Neural cell (in vitro differentiated cells): Measurements from ENCODE around the gene C3orf33. TPM values are rescaled to one million over a fixed set of nuclear protein-coding genes. Genes with fewer than 3 reads are reported as not detected.

Experiments
- H2AFZ ChIP-seq: fragments of 200-600, 300-800 bp; sonication (generic), shearing (Covaris generic); 2 replicates; pipeline ENCODE4 v1.6.0; 2014; ENCODE audit warnings: low read depth, mild to moderate bottlenecking, antibody characterized with exemption, low read length, moderate library complexity
- H3F3A ChIP-seq: fragments of 200-600 bp; shearing (Covaris generic); 2 replicates; pipeline ENCODE4 v1.6.1; 2016; ENCODE audit warnings: mild to moderate bottlenecking, moderate library complexity, mixed read lengths, antibody characterized with exemption, low read length; ENCODE audit not compliant: insufficient read depth, poor library complexity, severe bottlenecking
- H3K27ac ChIP-seq: fragments of 200-600, 300-800 bp; sonication (generic), shearing (Covaris generic); 2 replicates; pipeline ENCODE4 v1.5.1; 2014; ENCODE audit warnings: mild to moderate bottlenecking, low read length, moderate library complexity
- H3K27me3 ChIP-seq: fragments of 300-800, 200-600 bp; sonication (generic), shearing (Covaris generic); 2 replicates; pipeline ENCODE4 v1.6.0; 2014; ENCODE audit warnings: mild to moderate bottlenecking, low read depth, low read length, moderate library complexity; ENCODE audit not compliant: insufficient read depth
- H3K36me3 ChIP-seq: fragments of 300-800, 200-600 bp; sonication (generic), shearing (Covaris generic); 2 replicates; pipeline ENCODE4 v1.5.1; 2014; ENCODE audit warnings: mild to moderate bottlenecking, antibody characterized with exemption, low read length, moderate library complexity; ENCODE audit not compliant: insufficient read depth
- H3K4me2 ChIP-seq: fragments of 300-800, 200-600 bp; sonication (generic), shearing (Covaris generic); 2 replicates; pipeline ENCODE4 v1.6.0; 2014; ENCODE audit warnings: mild to moderate bottlenecking, low read length
- H3K4me3 ChIP-seq: fragments of 300-800, 200-600 bp; sonication (generic), shearing (Covaris generic); 2 replicates; pipeline ENCODE4 v1.5.1; 2014; ENCODE audit warnings: mild to moderate bottlenecking, low read length, moderate library complexity
- H3K79me2 ChIP-seq: fragments of 200-600 bp; shearing (Covaris generic); replicated peaks from 2 replicates; pipeline ENCODE4 v1.6.0; 2014; ENCODE audit warnings: mild to moderate bottlenecking, low read length, moderate library complexity; ENCODE audit not compliant: insufficient read depth
- H3K9ac ChIP-seq: fragments of 300-800, 200-600 bp; sonication (generic), shearing (Covaris generic); 2 replicates; pipeline ENCODE4 v1.6.1; 2016; ENCODE audit warnings: mild to moderate bottlenecking, low read length, mixed read lengths
- H3K9me2 ChIP-seq: fragments of 200-600 bp; shearing (Covaris generic); 2 replicates; pipeline ENCODE4 v1.6.1; 2016; ENCODE audit warnings: mild to moderate bottlenecking, low read length, mixed read lengths; ENCODE audit not compliant: insufficient read depth
- H3K9me3 ChIP-seq: fragments of 200-600, 300-800 bp; sonication (generic), shearing (Covaris generic); 2 replicates; pipeline ENCODE4 v1.6.1; 2016; ENCODE audit warnings: mild to moderate bottlenecking, mixed run types, low read length, moderate library complexity, mixed read lengths
- H4K20me1 ChIP-seq: fragments of 200-600 bp; shearing (Covaris generic); 2 replicates; pipeline ENCODE4 v1.6.1; 2016; ENCODE audit warnings: mild to moderate bottlenecking, mixed run types; ENCODE audit not compliant: insufficient read depth
- EP300 ChIP-seq: fragments of 450-650 bp; conservative IDR thresholded peaks from 2 replicates; pipeline ENCODE4 v1.6.1; 2014; ENCODE audit warnings: antibody characterized with exemption, mild to moderate bottlenecking, moderate library complexity; ENCODE audit not compliant: poor library complexity, severe bottlenecking
- EZH2 ChIP-seq: fragments of 200-600, 300-800 bp; shearing (Covaris generic), sonication (generic); IDR thresholded peaks from 2 replicates; pipeline ENCODE4 v1.6.1; 2014; ENCODE audit warnings: antibody characterized with exemption, low read length, borderline replicate concordance, mild to moderate bottlenecking; ENCODE audit not compliant: insufficient read depth, poor library complexity, severe bottlenecking
- MXI1 ChIP-seq: fragments of 450-650 bp; conservative IDR thresholded peaks from 2 replicates; pipeline ENCODE4 v1.6.1; 2014; ENCODE audit warnings: antibody characterized with exemption, mild to moderate bottlenecking; ENCODE audit not compliant: poor library complexity, severe bottlenecking
- POLR2AphosphoS5 ChIP-seq: IDR thresholded peaks from 2 replicates; pipeline ENCODE4 v1.6.1; 2012
- RAD21 ChIP-seq: fragments of 450-650 bp; conservative IDR thresholded peaks from 2 replicates; pipeline ENCODE4 v1.6.1; 2014; ENCODE audit warnings: antibody characterized with exemption, mild to moderate bottlenecking, moderate library complexity
- SMC3 ChIP-seq: fragments of 450-650 bp; conservative IDR thresholded peaks from 2 replicates; pipeline ENCODE4 v1.6.1; 2014; ENCODE audit warnings: antibody characterized with exemption, mild to moderate bottlenecking, moderate library complexity; ENCODE audit not compliant: poor library complexity
- TAF1 ChIP-seq: IDR thresholded peaks from 2 replicates; pipeline ENCODE4 v1.6.1; 2012; ENCODE audit warnings: low read depth
- polyA plus RNA-seq: library from polyadenylated mRNA; depleted of rRNA; stranded (reverse); fragments of >200 nt; gene quantifications from 2 replicates; pipeline ENCODE4 v1.2.3, GENCODE V29; 2014
- TF ChIP-seq, protein P1 (sequence below): IDR thresholded peaks from 2 replicates; pipeline ENCODE4 v1.6.1; 2012; ENCODE audit warnings: borderline replicate concordance
- TF ChIP-seq, protein P2 (sequence below): fragments of 450-650 bp; IDR thresholded peaks from 2 replicates; pipeline ENCODE4 v1.5.1; 2014; ENCODE audit warnings: antibody characterized with exemption, mild to moderate bottlenecking, moderate library complexity; ENCODE audit not compliant: poor library complexity, severe bottlenecking

C3orf33 gene
- polyA plus RNA-seq, 1 donor from 2014 or later = 9.8 TPM

DNA sequence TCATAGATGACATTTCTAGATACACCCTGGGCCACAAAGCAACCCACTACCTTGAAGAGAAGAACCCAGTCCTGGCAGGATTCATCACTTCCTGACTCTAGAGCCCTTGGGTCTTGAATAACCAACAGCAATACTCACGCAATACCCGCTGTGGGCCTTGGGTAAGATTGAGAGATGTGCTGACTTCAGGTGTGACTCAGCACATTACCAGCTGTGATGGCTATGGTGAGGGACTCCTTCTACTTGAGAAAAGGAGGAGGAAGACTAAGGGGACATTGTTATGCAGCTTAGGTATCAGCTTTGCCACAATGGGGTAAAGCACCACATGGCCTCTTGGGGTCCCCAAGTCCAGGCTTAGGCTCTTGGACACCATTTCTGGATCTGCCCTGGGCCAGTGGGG, 14.9 kb downstream of the C3orf33 start:
- H3K9ac ChIP-seq = no peak overlapping the region
- no peaks in the 10 kb centered on the region for H3F3A ChIP-seq
- H3K9me2 ChIP-seq = no peaks in the 10 kb centered on the region
- H3K79me2 ChIP-seq = no peaks in the 10 kb centered on the region
- H3K36me3 ChIP-seq = no peaks in the 10 kb centered on the region
- TF ChIP-seq MXI1 = no peak
- no peak for TF ChIP-seq EP300
- TF ChIP-seq TAF1 = no peak
- H3K4me3 ChIP-seq = no peak overlapping the region
- H3K27me3 ChIP-seq = no peaks in the 10 kb centered on the region
- H2AFZ ChIP-seq = no peak overlapping the region
- H3K9me3 ChIP-seq = no peaks in the 10 kb centered on the region
- H3K4me2 ChIP-seq = no peak overlapping the region
- no peak overlapping the region for H3K27ac ChIP-seq
- no peaks in the 10 kb centered on the region for H4K20me1 ChIP-seq

DNA sequence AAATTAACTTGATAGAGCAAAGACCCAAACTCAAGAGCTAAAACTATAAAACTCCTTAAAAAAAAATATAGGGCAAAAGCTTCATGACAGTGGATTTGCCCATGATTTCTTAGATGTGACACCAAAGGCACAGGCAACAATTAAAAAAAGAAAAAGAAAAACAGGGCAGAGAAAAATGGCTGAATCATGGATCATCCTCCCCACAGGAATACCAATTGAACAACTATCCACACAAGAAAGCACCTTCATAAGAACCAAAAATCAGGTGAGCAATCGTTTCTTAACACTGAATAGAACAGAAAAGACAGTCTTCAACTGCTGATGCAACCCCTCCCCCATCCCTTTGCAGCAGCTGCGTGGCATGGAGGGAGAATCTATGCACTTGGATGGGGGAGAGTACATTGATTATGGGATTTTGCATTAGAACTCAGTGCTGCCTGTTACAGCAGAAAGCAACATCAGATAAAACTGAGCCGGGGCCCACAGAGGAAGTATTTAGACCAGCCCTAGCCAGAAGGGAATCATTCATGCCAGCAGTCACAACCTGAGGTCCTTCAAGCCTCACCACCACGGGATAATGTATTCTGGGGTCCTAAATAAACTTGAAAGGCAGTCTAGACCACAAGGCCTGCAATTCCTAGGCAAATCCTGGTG, 15.7 kb downstream of the C3orf33 start:
- TF ChIP-seq, protein P1, sequence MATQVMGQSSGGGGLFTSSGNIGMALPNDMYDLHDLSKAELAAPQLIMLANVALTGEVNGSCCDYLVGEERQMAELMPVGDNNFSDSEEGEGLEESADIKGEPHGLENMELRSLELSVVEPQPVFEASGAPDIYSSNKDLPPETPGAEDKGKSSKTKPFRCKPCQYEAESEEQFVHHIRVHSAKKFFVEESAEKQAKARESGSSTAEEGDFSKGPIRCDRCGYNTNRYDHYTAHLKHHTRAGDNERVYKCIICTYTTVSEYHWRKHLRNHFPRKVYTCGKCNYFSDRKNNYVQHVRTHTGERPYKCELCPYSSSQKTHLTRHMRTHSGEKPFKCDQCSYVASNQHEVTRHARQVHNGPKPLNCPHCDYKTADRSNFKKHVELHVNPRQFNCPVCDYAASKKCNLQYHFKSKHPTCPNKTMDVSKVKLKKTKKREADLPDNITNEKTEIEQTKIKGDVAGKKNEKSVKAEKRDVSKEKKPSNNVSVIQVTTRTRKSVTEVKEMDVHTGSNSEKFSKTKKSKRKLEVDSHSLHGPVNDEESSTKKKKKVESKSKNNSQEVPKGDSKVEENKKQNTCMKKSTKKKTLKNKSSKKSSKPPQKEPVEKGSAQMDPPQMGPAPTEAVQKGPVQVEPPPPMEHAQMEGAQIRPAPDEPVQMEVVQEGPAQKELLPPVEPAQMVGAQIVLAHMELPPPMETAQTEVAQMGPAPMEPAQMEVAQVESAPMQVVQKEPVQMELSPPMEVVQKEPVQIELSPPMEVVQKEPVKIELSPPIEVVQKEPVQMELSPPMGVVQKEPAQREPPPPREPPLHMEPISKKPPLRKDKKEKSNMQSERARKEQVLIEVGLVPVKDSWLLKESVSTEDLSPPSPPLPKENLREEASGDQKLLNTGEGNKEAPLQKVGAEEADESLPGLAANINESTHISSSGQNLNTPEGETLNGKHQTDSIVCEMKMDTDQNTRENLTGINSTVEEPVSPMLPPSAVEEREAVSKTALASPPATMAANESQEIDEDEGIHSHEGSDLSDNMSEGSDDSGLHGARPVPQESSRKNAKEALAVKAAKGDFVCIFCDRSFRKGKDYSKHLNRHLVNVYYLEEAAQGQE = no peak
- TF ChIP-seq EP300 = no peak
- no peak for TF ChIP-seq SMC3
- TF ChIP-seq RAD21 = no peak
- no peak for TF ChIP-seq POLR2AphosphoS5
- no peak for TF ChIP-seq MXI1
- TF ChIP-seq, protein P2, sequence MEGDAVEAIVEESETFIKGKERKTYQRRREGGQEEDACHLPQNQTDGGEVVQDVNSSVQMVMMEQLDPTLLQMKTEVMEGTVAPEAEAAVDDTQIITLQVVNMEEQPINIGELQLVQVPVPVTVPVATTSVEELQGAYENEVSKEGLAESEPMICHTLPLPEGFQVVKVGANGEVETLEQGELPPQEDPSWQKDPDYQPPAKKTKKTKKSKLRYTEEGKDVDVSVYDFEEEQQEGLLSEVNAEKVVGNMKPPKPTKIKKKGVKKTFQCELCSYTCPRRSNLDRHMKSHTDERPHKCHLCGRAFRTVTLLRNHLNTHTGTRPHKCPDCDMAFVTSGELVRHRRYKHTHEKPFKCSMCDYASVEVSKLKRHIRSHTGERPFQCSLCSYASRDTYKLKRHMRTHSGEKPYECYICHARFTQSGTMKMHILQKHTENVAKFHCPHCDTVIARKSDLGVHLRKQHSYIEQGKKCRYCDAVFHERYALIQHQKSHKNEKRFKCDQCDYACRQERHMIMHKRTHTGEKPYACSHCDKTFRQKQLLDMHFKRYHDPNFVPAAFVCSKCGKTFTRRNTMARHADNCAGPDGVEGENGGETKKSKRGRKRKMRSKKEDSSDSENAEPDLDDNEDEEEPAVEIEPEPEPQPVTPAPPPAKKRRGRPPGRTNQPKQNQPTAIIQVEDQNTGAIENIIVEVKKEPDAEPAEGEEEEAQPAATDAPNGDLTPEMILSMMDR = no peak
- no peak for TF ChIP-seq TAF1
- no peak for TF ChIP-seq EZH2
- no peak overlapping the region for H3K4me2 ChIP-seq
- H3K9ac ChIP-seq = no peak overlapping the region
- H2AFZ ChIP-seq = no peak overlapping the region
- H4K20me1 ChIP-seq = no peaks in the 10 kb centered on the region
- H3F3A ChIP-seq = no peaks in the 10 kb centered on the region
- H3K36me3 ChIP-seq = no peaks in the 10 kb centered on the region
- H3K4me3 ChIP-seq = no peak overlapping the region
- H3K27me3 ChIP-seq = no peaks in the 10 kb centered on the region
- no peak overlapping the region for H3K27ac ChIP-seq
- H3K9me3 ChIP-seq = no peaks in the 10 kb centered on the region
- no peaks in the 10 kb centered on the region for H3K79me2 ChIP-seq
- no peaks in the 10 kb centered on the region for H3K9me2 ChIP-seq
